T-cell (primary cell): ENCODE measurements around the gene COL5A2. TPM values are rescaled to one million over a fixed set of nuclear protein-coding genes. Genes with fewer than 3 reads are reported as not detected.

ENCODE experiments used
- ATAC-seq, 4 experiments: fragments of 200-7000 bp in 3 of 4; fragments of 150-1000 bp in 1 of 4; cut with Tn5 transposase; replicated peaks in 1 of 4; 1 replicate in 3 of 4; 2 replicates in 1 of 4; pipeline ENCODE4 v1.10.0; 2021; ENCODE audit warnings: moderate library complexity in 3 of 4, mild to moderate bottlenecking in 2 of 4, moderate number of reproducible peaks in 1 of 4
- CTCF ChIA-PET, 2 donors: fragments of 300-600 bp; sonication (Branson Sonifier 250); formaldehyde crosslinking; loops; one replicate each; lab custom pipeline; 2022; ENCODE audit warnings: antibody characterized with exemption in 2 of 2; lab: Charles Lee
- POLR2A ChIA-PET, 2 donors: fragments of 300-600 bp; sonication (Branson Sonifier 250); formaldehyde crosslinking; loops; one replicate each; lab custom pipeline; 2022; ENCODE audit warnings: antibody characterized with exemption in 2 of 2; lab: Charles Lee
- DNase-seq, 35 experiments: peaks; one replicate each; pipeline versions ENCODE4 v3.0.0 to v3.0.0-alpha.2; 2013 to 2023
- H3K27ac ChIP-seq: one replicate; pipeline ENCODE4 v1.5.1; 2013; ENCODE audit warnings: low read length
- H3K27me3 ChIP-seq, 2 experiments: replicated peaks in 1 of 2; 1 replicate in 1 of 2; 2 replicates in 1 of 2; pipeline versions ENCODE4 v1.6.1 to v1.7.0; 2013; ENCODE audit warnings: low read length in 1 of 2, mixed read lengths in 1 of 2; ENCODE audit not compliant: control insufficient read depth in 2 of 2, insufficient read depth in 2 of 2; ENCODE audit errors: extremely low read depth in 1 of 2
- H3K36me3 ChIP-seq, 2 donors: 1 replicate in 1 of 2; 2 replicates in 1 of 2; pipeline versions ENCODE4 v1.6.1 to v1.7.0; 2013; ENCODE audit warnings: low read length in 1 of 2; ENCODE audit not compliant: control insufficient read depth in 2 of 2, insufficient read depth in 1 of 2; ENCODE audit errors: extremely low read depth in 1 of 2
- H3K4me1 ChIP-seq, 2 experiments: 1 replicate in 1 of 2; 2 replicates in 1 of 2; pipeline versions ENCODE4 v1.6.1 to v1.7.0; 2013; ENCODE audit warnings: low read length in 2 of 2, mixed read lengths in 1 of 2; ENCODE audit not compliant: insufficient read depth in 2 of 2, control insufficient read depth in 1 of 2; ENCODE audit errors: extremely low read depth in 1 of 2
- H3K4me3 ChIP-seq, 2 donors: 1 replicate in 1 of 2; 2 replicates in 1 of 2; pipeline versions ENCODE4 v1.5.1 to v1.7.0; 2013; ENCODE audit warnings: mild to moderate bottlenecking in 2 of 2, low read length in 1 of 2, moderate library complexity in 1 of 2; ENCODE audit not compliant: control insufficient read depth in 1 of 2; ENCODE audit errors: extremely low read depth in 1 of 2
- H3K9me3 ChIP-seq: 2 replicates; pipeline ENCODE4 v1.7.0; 2013
- H3K27ac Mint-ChIP-seq, 2 donors: one replicate each; pipeline ENCODE4 v1.8.0; 2020 to 2021; ENCODE audit warnings: mild to moderate bottlenecking in 2 of 2, mixed read lengths in 2 of 2
- H3K27me3 Mint-ChIP-seq, 2 donors: one replicate each; pipeline ENCODE4 v1.8.0; 2021 to 2022; ENCODE audit warnings: mixed read lengths in 2 of 2
- H3K36me3 Mint-ChIP-seq: one replicate; pipeline ENCODE4 v1.8.0; 2021; ENCODE audit warnings: mixed read lengths
- H3K4me1 Mint-ChIP-seq, 3 donors: one replicate each; pipeline ENCODE4 v1.8.0; 2020 to 2022; ENCODE audit warnings: mixed read lengths in 3 of 3, mild to moderate bottlenecking in 1 of 3
- H3K4me3 Mint-ChIP-seq, 3 donors: one replicate each; pipeline ENCODE4 v1.8.0; 2020 to 2022; ENCODE audit warnings: mild to moderate bottlenecking in 3 of 3, mixed read lengths in 3 of 3, moderate library complexity in 3 of 3
- H3K9me3 Mint-ChIP-seq, 3 donors: one replicate each; pipeline ENCODE4 v1.8.0; 2020 to 2022; ENCODE audit warnings: mixed read lengths in 3 of 3
- WGBS: methylation state at CpG from one replicate; pipeline ENCODE4 v1.1.5; 2013; ENCODE audit warnings: missing lambda C conversion rate; ENCODE audit not compliant: insufficient coverage; 5-methylcytosine and 5-hydroxymethylcytosine counted together
- total RNA-seq, 35 experiments: library from RNA in 6 of 35; stranded (reverse) in 6 of 35; fragments of 120-200 nt in 1 of 35; gene quantifications; one replicate each; pipeline versions ENCODE4 v1.2.1 to v1.2.4 and lab custom pipeline; 2013 to 2026

The COL5A2 gene
- total RNA-seq, 5 donors from 2014 or later (not counting 1 experiment from before 2014, with no cell fraction given): 0.40 to 1.9 (median 1.3) TPM

DNA sequence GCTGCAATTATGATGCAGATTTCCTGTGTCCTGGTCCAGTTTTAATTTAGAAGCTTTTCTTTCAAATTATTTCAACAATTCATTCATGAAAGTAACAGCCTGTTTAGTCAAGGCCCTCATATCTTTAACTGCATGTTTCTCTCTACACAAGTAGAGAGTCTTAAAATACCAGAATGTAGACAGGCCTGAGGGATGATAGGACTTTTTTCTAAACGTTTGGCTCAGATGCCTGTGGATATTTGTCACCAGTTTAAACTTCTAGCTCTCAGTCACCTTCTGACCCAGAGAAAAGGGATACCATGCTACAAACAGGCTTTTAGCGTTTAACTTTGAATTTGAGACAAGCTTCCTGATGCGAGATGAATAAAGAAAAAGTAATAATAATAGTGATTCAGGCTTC lies 15.7 kb downstream of the COL5A2 start:
- H3K4me1 ChIP-seq: no peaks in the 10 kb centered on the region
- H3K9me3 Mint-ChIP-seq: no peaks in the 10 kb centered on the region
- ATAC-seq (no peak), DNase-seq (no peak)
- no peak overlapping the region for H3K27ac Mint-ChIP-seq
- peaks cover 0 to 3% of the 10 kb centered on the region in 2 donors for H3K27me3 Mint-ChIP-seq
- H3K36me3 ChIP-seq: no peaks in the 10 kb centered on the region
- H3K9me3 ChIP-seq: no peaks in the 10 kb centered on the region
- H3K36me3 Mint-ChIP-seq: no peaks in the 10 kb centered on the region
- no peak overlapping the region for H3K4me3 ChIP-seq
- WGBS: no CpG with 5 or more reads among the region's 3 CpGs
- no peaks in the 10 kb centered on the region for H3K4me1 Mint-ChIP-seq
- no peak overlapping the region for H3K4me3 Mint-ChIP-seq
- no peak overlapping the region for H3K27ac ChIP-seq
- POLR2A ChIA-PET: interaction anchor here (0.5 to 0.6 kb wide), 2 partner anchors 49 to 274 kb away, joined by 4 read pairs; no protein-coding TSS in a partner anchor
- no peaks in the 10 kb centered on the region for H3K27me3 ChIP-seq
- CTCF ChIA-PET: no interaction called here

DNA sequence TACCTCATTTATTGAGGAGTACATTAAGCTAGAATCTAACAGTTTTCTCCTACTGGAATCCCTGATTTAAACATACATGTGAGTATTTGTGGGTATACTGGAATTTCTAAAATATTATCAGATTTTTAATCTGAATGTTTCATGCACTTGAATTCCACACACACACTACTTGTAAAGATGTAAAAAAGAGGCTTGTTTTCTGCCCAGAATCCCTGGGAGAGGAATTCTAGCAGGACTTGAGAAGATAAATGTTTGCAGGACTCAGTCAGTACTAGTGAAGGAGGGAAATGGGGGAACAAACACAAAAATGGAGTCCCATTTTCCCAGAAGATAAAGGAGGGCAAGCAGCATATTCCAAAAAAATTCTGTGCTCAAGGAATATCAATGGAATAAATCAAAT lies 17.0 kb downstream of the COL5A2 start:
- H3K27me3 Mint-ChIP-seq: peaks cover 0 to 3% of the 10 kb centered on the region in 2 donors
- Histone ChIP-seq H3K36me3 (no peaks in the 10 kb centered on the region), H3K4me3 (no peak overlapping the region), H3K4me1 (no peaks in the 10 kb centered on the region), H3K27me3 (no peaks in the 10 kb centered on the region), H3K27ac (no peak overlapping the region), H3K9me3 (no peaks in the 10 kb centered on the region)
- no peaks in the 10 kb centered on the region for H3K4me1 Mint-ChIP-seq
- no peak overlapping the region for H3K27ac Mint-ChIP-seq
- CTCF ChIA-PET: no interaction called here
- no peak overlapping the region for H3K4me3 Mint-ChIP-seq
- no peak for DNase-seq
- no peak for ATAC-seq
- H3K9me3 Mint-ChIP-seq: no peaks in the 10 kb centered on the region
- H3K36me3 Mint-ChIP-seq: no peaks in the 10 kb centered on the region
- POLR2A ChIA-PET: no interaction called here

DNA sequence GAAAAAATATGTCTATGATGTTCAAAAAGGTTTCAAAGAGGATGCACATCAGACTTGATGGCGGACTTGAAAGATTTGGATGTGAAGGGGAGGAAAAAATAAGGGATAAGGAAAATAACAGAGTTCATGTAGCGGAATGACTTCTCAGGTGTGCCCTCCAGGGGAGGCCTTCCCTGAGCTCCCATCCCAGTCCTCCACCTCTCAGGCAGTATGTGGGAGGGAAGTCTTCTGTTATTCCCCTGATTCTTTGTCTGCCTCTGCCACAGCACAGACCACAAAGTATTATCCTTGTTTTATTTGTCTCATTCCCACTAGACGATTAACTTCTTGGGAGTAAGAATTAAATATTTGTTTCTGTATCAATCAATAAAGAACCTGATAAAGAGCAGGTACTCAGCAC lies 17.7 kb downstream of the COL5A2 start:
- no peak overlapping the region for H3K27ac Mint-ChIP-seq
- ATAC-seq (no peak), DNase-seq (no peak)
- H3K4me1 Mint-ChIP-seq: no peaks in the 10 kb centered on the region
- H3K36me3 Mint-ChIP-seq: no peaks in the 10 kb centered on the region
- no peak overlapping the region for H3K4me3 Mint-ChIP-seq
- Histone ChIP-seq H3K4me3 (no peak overlapping the region), H3K36me3 (no peaks in the 10 kb centered on the region), H3K9me3 (no peaks in the 10 kb centered on the region), H3K27ac (no peak overlapping the region), H3K4me1 (no peaks in the 10 kb centered on the region), H3K27me3 (no peaks in the 10 kb centered on the region)
- H3K9me3 Mint-ChIP-seq: no peaks in the 10 kb centered on the region
- CTCF ChIA-PET: no interaction called here
- POLR2A ChIA-PET: no interaction called here
- 60% methylated on average over 1 of the region's 3 CpGs for WGBS
- H3K27me3 Mint-ChIP-seq: peaks cover 0 to 3% of the 10 kb centered on the region in 2 donors

DNA sequence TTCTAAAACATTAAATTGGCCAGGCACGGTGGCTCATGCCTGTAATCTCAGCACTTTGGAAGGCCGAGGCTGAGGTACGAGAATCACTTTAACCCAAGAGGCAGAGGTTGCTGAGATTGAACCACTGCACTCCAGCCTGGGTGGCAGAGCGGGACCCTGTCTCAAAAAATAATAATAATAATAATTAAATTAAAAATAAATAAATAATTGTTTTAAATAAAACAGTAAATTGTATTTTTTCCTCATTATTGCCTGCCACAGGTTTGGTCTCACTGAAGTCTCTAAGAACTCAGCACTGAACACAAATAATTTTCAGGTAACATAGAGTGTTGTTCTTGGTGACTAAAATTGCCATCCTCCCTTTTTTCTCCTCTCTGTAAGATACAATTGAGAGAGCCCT lies 19.8 kb downstream of the COL5A2 start:
- H3K27me3 ChIP-seq: no peaks in the 10 kb centered on the region
- Mint-ChIP-seq H3K4me3 (no peak overlapping the region), H3K9me3 (no peaks in the 10 kb centered on the region), H3K36me3 (no peaks in the 10 kb centered on the region), H3K27ac (no peak overlapping the region), H3K4me1 (no peaks in the 10 kb centered on the region), H3K27me3 (peaks cover 0 to 3% of the 10 kb centered on the region in 2 donors)
- H3K36me3 ChIP-seq: no peaks in the 10 kb centered on the region
- no peaks in the 10 kb centered on the region for H3K4me1 ChIP-seq
- ChIA-PET CTCF (interaction anchor here (1.0 to 1.4 kb wide), 2 partner anchors 17 kb away, joined by 3 to 5 read pairs; no protein-coding TSS in a partner anchor), POLR2A (no interaction called here)
- WGBS: 100% methylated on average over 1 of the region's 4 CpGs
- H3K27ac ChIP-seq: no peak overlapping the region
- DNase-seq: no peak
- no peaks in the 10 kb centered on the region for H3K9me3 ChIP-seq
- no peak for ATAC-seq
- no peak overlapping the region for H3K4me3 ChIP-seq

DNA sequence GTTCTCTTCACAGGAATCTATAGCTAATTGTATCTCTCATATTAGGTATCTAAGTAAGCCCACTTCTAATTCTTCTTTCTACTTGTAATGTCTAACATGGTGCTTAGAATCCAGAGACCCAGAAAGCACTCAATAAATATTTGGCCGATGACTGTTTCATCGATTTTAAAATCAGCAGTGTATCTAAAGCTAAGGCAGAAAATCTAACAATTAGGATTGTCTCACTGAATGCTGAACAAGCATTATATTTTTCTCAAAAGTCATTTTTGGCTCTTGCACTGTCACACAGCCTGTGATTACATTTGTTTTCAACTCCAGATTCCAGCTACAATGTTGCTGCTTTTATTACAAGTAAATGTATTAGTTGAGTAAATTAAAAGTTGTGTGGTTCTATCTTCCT lies 20.3 kb downstream of the COL5A2 start:
- Histone ChIP-seq H3K9me3 (no peaks in the 10 kb centered on the region), H3K36me3 (no peaks in the 10 kb centered on the region), H3K27me3 (no peaks in the 10 kb centered on the region), H3K4me3 (no peak overlapping the region), H3K4me1 (no peaks in the 10 kb centered on the region), H3K27ac (no peak overlapping the region)
- no peak overlapping the region for H3K4me3 Mint-ChIP-seq
- WGBS: 89% methylated on average over 2 of the region's 2 CpGs
- no peaks in the 10 kb centered on the region for H3K36me3 Mint-ChIP-seq
- H3K27me3 Mint-ChIP-seq: peaks cover 0 to 3% of the 10 kb centered on the region in 2 donors
- ChIA-PET POLR2A (no interaction called here), CTCF (interaction anchor here in 1 of 2 donors (1.4 kb wide), 1 partner anchor 17 kb away, joined by 3 read pairs; no protein-coding TSS in a partner anchor)
- ATAC-seq (no peak), DNase-seq (no peak)
- no peaks in the 10 kb centered on the region for H3K4me1 Mint-ChIP-seq
- no peaks in the 10 kb centered on the region for H3K9me3 Mint-ChIP-seq
- no peak overlapping the region for H3K27ac Mint-ChIP-seq

DNA sequence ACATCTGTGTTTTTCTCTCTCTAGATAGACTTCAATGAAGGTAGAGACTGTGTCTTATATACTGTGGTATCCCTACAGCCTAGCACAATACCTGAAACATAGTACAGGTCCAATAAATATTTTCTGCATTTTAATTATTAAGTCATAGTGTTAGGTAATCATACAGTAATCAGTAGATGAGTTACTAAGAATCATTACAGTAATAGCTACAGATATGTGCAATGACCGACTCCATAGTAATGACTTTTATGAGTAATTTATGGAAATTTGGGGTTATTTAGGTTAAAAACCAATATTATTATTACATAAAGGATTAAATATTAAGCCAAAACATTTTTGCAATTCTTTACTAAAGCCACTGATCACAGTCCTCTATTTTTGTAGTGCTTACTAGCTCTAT lies 21.6 kb downstream of the COL5A2 start:
- no peaks in the 10 kb centered on the region for H3K4me1 ChIP-seq
- Mint-ChIP-seq H3K4me1 (no peaks in the 10 kb centered on the region), H3K36me3 (no peaks in the 10 kb centered on the region), H3K27ac (no peak overlapping the region), H3K4me3 (no peak overlapping the region), H3K27me3 (peaks cover 0 to 3% of the 10 kb centered on the region in 2 donors), H3K9me3 (no peaks in the 10 kb centered on the region)
- POLR2A ChIA-PET: no interaction called here
- ATAC-seq (no peak), DNase-seq (no peak)
- no peaks in the 10 kb centered on the region for H3K9me3 ChIP-seq
- H3K36me3 ChIP-seq: no peaks in the 10 kb centered on the region
- H3K27me3 ChIP-seq: no peaks in the 10 kb centered on the region
- CTCF ChIA-PET: no interaction called here
- no peak overlapping the region for H3K27ac ChIP-seq
- WGBS: no CpG with 5 or more reads among the region's 1 CpG
- H3K4me3 ChIP-seq: no peak overlapping the region

DNA sequence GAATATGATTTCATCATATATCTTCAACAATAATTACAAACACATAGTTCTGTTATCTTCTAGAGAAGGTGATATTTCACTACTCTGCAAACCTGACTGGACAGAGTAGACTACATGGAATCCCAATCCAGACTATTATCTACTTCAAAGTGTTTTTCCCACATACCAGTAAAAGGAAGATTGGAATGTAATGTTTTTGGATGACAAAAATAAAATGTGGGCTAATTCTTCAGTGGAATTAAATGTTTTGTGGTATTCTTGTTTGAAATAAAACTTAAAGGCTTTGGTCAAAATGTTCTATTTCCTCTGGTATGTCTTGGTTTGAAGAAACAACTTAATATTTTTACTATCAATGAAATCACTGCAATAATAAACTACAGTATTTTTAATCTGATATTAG lies 22.1 kb downstream of the COL5A2 start:
- H3K36me3 ChIP-seq: no peaks in the 10 kb centered on the region
- no peaks in the 10 kb centered on the region for H3K4me1 ChIP-seq
- no peak for DNase-seq
- H3K36me3 Mint-ChIP-seq: no peaks in the 10 kb centered on the region
- H3K27ac ChIP-seq: no peak overlapping the region
- no peaks in the 10 kb centered on the region for H3K4me1 Mint-ChIP-seq
- H3K27me3 Mint-ChIP-seq: peaks cover 0 to 3% of the 10 kb centered on the region in 2 donors
- no peak overlapping the region for H3K4me3 Mint-ChIP-seq
- ChIA-PET CTCF (no interaction called here), POLR2A (no interaction called here)
- no peaks in the 10 kb centered on the region for H3K27me3 ChIP-seq
- no peak overlapping the region for H3K27ac Mint-ChIP-seq
- no peaks in the 10 kb centered on the region for H3K9me3 ChIP-seq
- H3K9me3 Mint-ChIP-seq: no peaks in the 10 kb centered on the region
- ATAC-seq: no peak
- H3K4me3 ChIP-seq: no peak overlapping the region
